ENCODE measurements around the gene RNF150.

RNF150 gene

DNA sequence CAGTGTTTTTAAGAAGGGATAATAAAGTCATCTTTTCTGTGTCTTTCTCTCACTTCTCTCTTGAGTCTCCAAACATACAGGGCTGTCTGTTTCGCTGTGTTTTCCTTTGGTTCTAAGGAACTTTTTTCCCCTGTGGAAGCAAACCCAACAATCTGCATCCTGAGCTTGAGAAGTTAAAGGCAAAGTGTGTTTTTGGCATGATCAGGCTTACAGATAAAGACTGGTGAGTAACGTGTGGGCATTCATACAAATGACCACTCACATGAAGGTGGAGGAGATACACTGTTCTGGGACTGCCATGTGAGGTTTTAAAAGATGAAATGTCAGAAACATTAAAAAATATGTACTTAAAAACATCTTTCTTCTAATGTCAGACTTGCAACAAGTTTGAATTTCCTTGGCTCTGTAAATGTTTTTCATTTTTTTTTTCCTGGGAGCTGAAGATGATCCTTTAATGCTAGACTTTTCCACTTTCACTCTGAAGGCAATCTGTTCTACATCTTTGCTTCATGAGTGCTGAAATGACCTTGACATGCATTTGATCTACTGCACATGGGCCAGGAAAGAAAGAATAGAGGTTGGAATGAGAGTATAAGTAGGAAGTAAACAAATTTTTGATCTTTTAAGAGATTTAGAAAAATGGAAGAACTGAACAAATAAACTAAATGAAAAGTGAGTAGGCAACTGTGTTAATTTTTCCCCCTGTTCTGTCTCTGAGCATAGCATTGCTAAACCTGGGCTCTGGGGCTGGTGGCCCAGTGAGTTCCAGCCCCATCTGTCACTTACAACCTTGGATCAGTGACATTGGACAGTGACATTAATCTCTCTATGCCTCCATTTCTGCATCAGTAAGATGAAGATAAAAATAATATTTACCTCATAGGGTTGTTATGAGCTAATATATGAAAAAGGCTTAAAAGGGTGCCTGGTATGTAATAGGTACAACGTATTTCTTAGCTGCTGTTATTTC, 226.0 kb downstream of the RNF150 start:
- no peak for DNase-seq (ENCODE audit: low spot score)

- DNase-seq (ENCODE audit: low spot score): no peak
Observed at GRCh38 chr4:140904904-140905303, 228.4 kb downstream of the RNF150 start.

- DNase-seq (ENCODE audit: low spot score): no peak
Observed at GRCh38 chr4:140903522-140904475, 229.5 kb downstream of the RNF150 start.

DNA sequence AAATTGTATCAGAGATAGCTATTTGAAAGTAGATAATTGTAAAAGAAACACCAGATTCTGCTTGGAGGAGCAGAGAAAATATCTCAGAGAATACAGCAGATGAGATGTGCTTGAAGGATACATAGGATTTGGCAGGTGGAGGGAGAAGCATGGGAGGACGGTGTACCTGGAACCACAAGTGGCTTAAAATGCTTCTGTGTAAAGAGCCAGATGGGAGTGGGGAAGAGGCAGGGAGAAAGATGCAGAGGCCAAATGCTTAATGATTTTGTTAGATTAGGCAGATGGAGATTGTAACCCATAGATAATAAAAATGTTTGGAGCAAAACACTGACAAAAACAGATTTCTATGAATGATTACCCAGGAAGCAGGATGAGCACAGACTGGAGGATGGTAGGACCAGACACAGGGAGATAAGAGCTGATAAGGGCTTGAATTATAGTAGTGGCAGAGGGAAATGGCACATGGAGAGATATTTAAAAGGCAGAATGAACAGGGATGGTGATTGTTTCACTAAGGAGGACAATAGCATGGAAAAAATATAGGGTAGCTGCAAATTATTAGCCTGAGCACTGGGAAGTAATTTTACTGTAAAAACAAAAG, 231.4 kb downstream of the RNF150 start:
- no peak for DNase-seq (ENCODE audit: low spot score)

- no peak for DNase-seq (ENCODE audit: low spot score)
Observed at GRCh38 chr4:140893939-140894338, 239.3 kb downstream of the RNF150 start.

DNA sequence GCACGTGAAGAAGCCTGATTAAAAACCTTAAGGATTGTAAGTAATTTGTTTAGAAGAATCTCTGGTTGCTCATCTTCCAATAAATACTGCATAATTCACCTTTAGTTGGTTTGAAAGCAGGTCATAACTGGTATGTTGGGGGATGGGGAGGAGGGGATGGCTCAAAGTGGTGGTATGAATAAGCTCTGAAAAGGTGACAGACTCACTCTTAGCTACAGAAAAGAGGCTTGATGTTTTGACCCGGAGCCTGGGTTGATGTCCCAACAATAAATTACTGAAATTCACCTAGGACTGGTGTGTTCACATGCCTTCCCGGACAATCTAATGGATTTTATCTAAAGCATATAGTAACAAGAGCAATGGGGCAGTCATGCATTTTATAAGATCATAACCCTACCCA, 245.2 kb downstream of the RNF150 start:
- DNase-seq (ENCODE audit: low spot score): no peak

GRCh38 chr4:140887467-140887866, 245.8 kb downstream of the RNF150 start:
- no peak for DNase-seq (ENCODE audit: low spot score)

GRCh38 chr4:140884431-140885058, 248.7 kb downstream of the RNF150 start:
- peak; percentile 57 for DNase-seq (ENCODE audit: low spot score)

GRCh38 chr4:140877781-140878180, 255.5 kb downstream of the RNF150 start:
- DNase-seq (ENCODE audit: low spot score): no peak

DNA sequence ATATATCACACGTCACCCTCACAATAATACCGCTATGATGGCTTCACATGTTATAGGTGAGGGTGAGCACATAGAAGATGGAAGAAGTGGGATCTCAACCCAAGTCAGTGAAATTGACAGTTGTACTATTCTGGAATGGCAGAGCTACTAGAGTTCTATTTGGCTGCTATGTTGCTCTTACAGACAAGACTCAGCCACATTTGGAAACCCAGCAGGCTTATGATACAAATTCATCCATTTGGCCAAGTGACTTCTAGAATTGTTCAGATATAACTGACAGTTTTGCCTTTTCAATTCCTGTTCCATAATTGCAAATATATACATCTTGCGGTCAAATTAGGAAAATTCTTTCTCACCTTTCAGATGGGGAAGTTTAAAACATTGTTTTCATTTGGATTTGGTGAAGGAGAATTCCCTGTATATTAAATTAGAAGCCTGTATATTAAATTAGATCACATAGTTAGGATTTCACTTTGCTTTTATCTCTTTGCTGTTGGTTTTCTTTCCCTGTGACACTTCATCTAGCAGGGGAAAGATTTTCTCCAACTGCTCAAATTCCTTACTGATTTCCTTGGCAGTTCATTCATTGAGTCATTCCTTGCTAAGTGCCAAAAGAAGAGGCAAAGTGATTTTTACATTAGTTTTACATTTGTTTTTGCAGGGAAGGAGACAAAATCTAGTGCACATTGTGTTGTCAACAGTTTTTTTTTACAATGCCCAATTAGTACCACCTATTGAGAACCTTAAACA, 256.5 kb downstream of the RNF150 start:
- no peak for DNase-seq (ENCODE audit: low spot score)

DNA sequence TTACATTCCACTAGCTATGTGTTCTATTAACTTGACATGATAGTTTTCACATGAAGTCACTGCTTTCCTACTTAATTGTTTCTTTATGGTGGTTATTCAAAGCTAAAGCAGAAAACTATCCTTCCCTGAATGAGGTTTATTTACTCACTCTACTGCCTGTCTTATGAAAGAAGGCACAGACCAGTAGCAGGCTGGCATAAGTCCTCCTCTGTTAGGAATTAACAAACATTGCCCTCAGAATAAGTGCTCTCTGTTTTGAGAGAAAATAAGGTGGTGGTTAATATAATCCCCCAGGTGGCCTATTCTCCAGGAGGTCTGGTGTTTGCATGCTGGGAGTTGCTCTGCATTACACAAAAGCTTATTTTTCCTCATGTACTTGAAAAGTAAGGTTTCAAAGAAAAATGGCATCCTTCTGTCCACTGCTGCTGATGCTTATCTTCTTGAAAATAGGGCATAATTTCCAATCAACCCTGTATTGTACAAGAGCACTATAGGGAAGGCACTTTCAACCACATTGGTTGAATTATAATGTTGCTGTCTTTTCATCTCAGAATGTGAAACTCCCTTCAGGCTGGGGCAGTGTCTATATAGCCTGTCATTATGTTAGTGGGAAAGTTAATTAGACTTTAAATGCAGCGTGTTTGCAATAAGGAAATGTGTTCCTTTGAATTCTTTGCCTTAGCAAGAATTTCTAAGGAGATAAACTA, 257.4 kb downstream of the RNF150 start:
- DNase-seq (ENCODE audit: low spot score): no peak

DNA sequence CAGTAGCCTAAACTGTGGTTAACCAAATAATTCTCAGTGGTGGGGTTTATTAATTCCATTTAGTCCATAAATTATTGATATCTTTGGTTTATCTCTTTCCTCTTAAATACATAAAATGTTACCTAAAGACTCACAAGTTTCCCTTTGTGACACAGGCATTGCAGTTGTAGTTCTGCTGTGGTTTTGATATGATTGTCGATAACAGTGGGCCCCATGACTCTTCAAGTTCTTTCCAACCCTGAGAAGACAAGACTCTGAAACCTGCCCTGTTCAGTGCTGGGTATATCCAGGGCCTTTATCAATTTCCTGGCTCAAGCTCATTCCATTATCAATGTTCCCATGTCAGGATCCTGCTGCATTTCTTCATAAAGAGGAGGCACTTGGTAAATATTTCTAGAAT, 259.2 kb downstream of the RNF150 start:
- no peak for DNase-seq (ENCODE audit: low spot score)

DNA sequence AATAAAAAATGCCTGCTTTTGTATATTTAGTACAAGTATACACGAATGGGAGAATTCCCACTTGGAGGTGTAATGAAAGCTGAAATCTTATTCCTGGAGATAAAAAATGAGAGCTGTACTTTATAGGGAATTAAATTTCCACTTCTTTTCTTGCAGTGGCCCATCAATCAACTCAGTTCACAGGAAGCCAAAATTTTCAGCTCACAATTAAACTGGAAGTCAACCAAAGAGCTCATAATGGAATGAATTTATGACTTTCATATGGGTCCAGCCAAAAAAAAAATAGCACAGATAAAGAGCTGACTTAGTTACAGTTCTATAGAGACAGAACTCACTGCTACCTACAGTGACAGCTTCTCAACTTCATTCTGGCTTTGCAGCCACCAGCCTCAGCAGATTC, 261.9 kb downstream of the RNF150 start:
- no peak for DNase-seq (ENCODE audit: low spot score)

DNA sequence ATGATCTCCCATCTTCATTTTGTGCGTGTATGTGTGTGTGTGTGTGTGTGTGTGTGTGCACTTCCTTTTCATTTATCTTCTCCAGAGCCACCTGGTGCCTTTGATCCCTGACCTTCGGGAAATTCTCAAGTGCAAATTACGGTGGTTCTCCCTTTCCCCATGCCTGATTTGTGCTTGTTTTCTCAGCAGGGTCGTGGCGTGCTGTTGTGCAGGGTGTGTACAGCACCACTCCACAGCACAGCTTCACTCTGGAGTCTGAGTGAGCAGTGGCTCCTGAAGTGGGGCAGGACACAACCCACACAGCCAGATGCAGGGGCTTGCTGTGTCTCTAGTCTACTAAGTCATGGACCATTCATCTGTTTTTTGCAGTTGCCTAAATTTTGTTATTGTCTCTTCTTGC, 262.8 kb downstream of the RNF150 start:
- no peak for DNase-seq (ENCODE audit: low spot score)

- DNase-seq (ENCODE audit: low spot score): no peak
Observed at GRCh38 chr4:140869446-140869845, 263.8 kb downstream of the RNF150 start.

- DNase-seq (ENCODE audit: low spot score): no peak
Observed at GRCh38 chr4:140867356-140867755, 265.9 kb downstream of the RNF150 start.

- no peak for DNase-seq (ENCODE audit: low spot score)
Observed at GRCh38 chr4:140866492-140867005, 266.7 kb downstream of the RNF150 start.

GRCh38 chr4:140865253-140866217, 267.7 kb downstream of the RNF150 start:
- DNase-seq (ENCODE audit: low spot score): no peak

DNA sequence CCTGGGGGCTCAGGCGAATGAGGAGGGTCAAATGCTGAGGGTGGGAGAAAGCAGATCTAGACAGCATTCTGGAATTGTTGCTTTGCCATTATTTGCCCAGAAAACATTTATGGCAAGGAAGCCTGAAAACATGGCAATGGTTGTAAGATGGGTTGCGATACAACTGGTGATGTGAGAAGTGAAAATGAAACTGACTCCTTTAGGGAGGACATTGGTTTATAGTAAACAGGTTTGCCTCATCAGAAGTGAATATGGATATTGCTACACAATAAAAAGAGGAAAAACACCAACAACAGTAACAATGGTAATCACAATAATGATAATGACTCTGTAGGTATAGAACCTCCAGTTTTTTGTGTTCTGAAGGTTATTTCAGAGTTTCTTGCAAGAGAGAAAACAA, 270.1 kb downstream of the RNF150 start:
- DNase-seq (ENCODE audit: low spot score): no peak

Measured in activated CD4-positive, alpha-beta T cell treated with anti-CD3 and anti-CD28 coated beads, Interleukin-2, Interleukin-4, amounts not matched to agents 100 ng/mL and 50 ng/mL, durations not matched to agents 16 hours and 8 hours (primary cell).